ENCODE results near the gene NAE1.
"Not testable (repeated sequence)": the region's sequence is repeated elsewhere in the genome, so short reads cannot be mapped to it uniquely, and the experiment has no call there.

The NAE1 gene

DNA sequence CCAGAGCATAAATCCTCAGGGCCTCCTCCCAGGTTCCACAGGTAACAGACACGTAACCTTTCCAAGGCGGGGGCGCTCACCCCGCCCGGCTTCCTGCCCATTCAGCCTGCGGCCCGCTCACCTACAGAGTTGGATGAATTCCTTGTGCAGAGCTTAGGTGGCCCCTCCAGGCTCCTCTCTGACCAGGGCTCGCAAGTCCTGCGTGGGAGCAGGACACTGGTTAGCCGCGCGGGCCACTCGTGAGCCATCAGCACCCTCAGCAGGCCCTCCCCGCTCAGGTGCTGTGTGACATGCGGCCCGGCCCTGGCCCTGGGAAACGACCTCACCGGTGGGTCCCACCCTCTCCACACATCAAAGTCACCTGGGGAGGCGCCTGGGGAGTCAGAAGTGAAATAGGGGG, 29.9 kb downstream of the NAE1 start:
- DNase-seq: no peak

DNA sequence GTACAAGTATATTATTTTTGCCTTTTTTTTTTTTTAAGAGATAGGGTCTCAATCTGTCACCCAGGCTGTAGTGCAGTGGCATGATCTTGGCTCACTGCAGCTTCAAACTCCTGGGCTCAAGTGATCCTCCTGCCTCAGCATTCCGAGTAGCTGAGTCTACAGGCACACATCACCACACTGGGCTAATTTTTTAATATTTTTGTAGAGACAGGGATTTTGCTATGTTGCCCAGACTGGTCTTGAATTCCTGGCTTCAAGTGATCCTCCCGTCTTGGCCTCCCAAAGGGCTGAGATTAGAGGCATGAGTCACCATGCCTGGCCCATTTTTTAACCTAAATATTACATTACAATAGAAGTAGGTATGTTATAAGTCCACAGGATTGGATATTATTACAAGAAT, 32.6 kb downstream of the NAE1 start:
- DNase-seq: no peak

DNA sequence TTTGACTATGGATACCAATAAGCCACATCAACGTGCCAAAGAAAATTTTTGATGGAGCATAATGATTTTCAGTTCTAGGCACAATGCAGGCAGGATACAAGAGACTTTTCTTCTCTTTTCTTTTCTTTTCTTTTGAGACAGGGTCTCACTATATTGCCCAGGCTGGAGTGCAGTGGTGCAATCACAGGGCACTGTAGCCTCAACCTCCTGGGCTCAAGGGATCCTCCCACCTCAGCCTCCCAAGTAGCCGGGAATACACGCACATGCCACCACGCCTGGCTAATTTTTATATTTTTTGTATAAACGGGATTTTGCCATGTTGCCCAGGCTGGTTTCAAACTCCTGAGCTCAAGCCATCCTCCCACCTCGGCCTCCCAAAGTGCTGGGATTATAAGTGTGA, 36.8 kb downstream of the NAE1 start:
- DNase-seq: not testable (repeated sequence)

- DNase-seq: no peak
Measured at GRCh38 chr16:66790130-66790733, 40.5 kb downstream of the NAE1 start.

DNA sequence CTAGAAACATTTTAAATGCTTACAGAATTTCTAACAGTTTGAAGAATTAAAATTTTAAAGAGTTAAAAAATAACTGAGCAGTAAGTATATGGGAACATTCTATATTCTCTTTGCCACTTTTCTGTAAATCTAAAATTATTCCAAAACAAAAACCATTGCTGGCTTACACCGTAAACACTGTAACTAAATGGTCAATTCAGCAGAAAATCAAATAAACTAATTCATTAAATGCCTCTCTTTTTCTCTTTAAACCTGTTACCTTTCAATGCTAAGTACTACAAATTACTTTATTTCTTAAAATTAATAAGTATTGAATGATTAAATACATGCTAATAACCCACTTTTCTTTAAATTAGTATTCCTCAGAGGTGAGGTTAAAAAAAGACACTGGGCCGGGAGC, 43.3 kb downstream of the NAE1 start:
- DNase-seq: no peak

GRCh38 chr16:66786551-66786950, 44.2 kb downstream of the NAE1 start:
- no peak for DNase-seq

DNA sequence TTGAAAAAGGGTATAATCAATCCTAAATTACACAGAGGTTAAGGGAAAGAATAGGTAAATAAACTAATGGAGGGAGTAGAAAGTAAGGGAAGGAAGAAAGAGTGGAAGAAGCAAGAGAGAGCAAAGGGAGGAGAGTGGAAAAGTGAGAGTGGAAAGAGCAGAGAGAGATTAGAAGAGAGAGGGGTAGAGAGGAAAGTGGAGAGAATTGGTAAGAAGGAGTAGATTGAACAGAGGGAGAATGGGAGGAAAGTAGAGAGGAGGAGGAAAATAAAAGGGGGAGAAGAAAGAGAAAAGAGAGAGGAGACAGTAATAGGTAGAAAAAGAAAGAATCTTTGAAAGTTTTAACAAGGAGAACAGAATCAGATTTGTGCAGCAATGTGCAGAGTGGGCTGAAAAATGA, 54.3 kb downstream of the NAE1 start:
- DNase-seq: no peak

DNA sequence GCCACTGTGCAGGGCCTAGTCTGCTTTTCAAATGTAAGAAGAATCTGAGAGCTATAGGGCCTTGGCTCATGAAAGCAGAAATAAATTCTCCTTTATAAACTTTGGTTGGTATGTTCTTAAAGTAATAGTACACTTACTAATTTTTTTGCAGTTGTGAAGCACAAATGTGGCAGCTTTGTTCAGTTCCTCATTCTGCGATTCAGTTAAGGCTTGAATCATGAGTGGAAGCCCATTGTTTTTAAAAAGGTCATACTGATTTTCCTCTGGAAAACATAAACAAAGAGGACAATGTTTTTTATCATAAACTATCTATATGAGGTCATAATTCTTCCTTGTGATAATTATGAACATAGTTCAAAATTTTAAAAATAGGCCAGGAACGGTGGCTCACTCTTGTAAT, 55.8 kb downstream of the NAE1 start:
- no peak for DNase-seq

DNA sequence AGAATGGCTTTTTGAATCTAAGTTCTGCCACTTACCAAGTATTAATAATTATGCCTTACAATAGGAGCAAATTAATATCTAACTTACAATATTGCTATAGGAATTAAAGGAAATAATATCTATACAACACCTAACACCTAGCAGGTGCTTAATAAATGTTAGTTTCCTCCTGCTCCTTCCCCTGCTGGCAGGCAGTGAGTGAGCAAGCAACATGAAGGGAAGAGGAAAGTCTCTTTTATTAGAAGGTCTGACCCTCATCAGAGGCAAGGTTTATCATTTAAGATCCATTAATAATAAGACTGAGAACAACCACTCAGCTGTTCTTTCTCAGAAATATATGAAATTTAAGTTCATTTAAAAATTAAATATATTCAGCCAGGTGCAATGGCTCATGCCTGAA, 72.7 kb downstream of the NAE1 start:
- no peak for DNase-seq

DNA sequence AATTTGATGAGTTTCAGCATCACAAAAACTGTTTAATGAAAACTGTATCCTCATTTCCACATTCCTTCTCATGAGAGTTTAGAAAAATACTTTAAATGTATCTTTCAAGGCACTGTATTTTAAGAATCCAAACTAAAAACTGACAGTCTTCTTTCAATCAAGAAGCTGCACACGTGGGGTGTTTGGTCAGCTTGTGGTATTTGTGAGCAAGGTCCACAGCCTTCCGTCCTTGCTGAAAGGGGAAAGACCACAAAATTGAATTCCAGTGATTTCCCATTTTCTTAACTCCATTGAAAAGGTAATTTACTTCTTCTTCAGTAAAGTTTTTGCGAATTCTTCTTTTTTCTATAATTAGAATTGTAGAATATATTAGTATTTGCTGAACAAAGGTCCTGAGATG, 76.0 kb downstream of the NAE1 start:
- DNase-seq: no peak

DNA sequence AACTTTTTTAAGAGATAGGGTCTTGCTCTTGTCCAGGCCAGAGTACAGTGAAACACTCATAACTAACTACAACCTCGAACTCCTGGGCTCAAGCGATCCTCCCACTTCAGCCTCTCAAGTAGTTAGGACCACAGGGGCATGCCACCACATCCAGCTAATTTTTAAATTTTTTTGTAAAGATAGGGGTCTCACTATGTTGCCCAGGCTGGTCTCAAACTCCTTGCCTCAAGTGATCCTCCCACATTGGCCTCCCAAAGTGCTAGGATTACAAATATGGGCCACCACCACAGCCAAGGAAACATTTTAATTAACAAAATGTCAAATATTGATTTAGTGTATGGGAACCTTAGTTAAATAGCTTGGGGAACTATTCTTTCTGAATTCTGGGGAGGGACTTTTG, 76.6 kb downstream of the NAE1 start:
- DNase-seq: no peak

- DNase-seq: no peak
Measured at GRCh38 chr16:66752958-66753357, 77.8 kb downstream of the NAE1 start.
